ENCODE results near the gene PDE8B.

- no peak for TF ChIP-seq CTCF (IDR thresholded peaks at IDR 0.05; ENCODE audit: borderline replicate concordance, extremely low read depth, low read length, poor library complexity, severe bottlenecking)
- no peak for TF ChIP-seq EZH2 (IDR thresholded peaks at IDR 0.05; ENCODE audit: borderline replicate concordance, low read depth, low read length, severe bottlenecking)
These were observed 243.6 kb downstream of the PDE8B start for GRCh38 chr5:77454123-77454522.
